Skin of body (tissue), 2 donors: ENCODE data around the gene C20orf141. TPM values are rescaled to one million over a fixed set of nuclear protein-coding genes. Genes with fewer than 3 reads are reported as not detected.
"Not testable (repeated sequence)": the region's sequence is repeated elsewhere in the genome, so short reads cannot be mapped to it uniquely, and the experiment has no call there.

Source experiments
- DNase-seq: peaks from one replicate; lab custom pipeline; 2025; lab: John Stamatoyannopoulos, UW
- total RNA-seq: library from RNA; depleted of rRNA; stranded (reverse); fragments of >200 nt; gene quantifications from one replicate; pipeline ENCODE4 v1.2.3, GENCODE V29; 2014

C20orf141 gene
- total RNA-seq, 1 donor from 2014 or later = not detected

- no peak for DNase-seq
These were observed 5.5 kb downstream of the C20orf141 start for GRCh38 chr20:2820084-2820895.

- DNase-seq = no peak
These were observed 6.4 kb downstream of the C20orf141 start for GRCh38 chr20:2820896-2821869.

- no peak for DNase-seq
These were observed 7.3 kb downstream of the C20orf141 start for GRCh38 chr20:2822073-2822472.

- no peak for DNase-seq
These were observed 11.0 kb downstream of the C20orf141 start for GRCh38 chr20:2825761-2826160.

GRCh38 chr20:2826655-2827054 is 11.9 kb downstream of the C20orf141 start:
- no peak for DNase-seq

- DNase-seq = no peak
These were observed 14.6 kb downstream of the C20orf141 start for GRCh38 chr20:2829376-2829775.

- not testable (repeated sequence) for DNase-seq
These were observed 16.4 kb downstream of the C20orf141 start for GRCh38 chr20:2831206-2831605.

GRCh38 chr20:2833761-2834160 is 19.0 kb downstream of the C20orf141 start:
- no peak for DNase-seq

- DNase-seq = no peak
These were observed 19.8 kb downstream of the C20orf141 start for GRCh38 chr20:2834401-2835110.

GRCh38 chr20:2835331-2835796 is 20.6 kb downstream of the C20orf141 start:
- no peak for DNase-seq

GRCh38 chr20:2836035-2836434 is 21.2 kb downstream of the C20orf141 start:
- no peak for DNase-seq

GRCh38 chr20:2837221-2837960 is 22.6 kb downstream of the C20orf141 start:
- DNase-seq = no peak

- DNase-seq = no peak
These were observed 23.5 kb downstream of the C20orf141 start for GRCh38 chr20:2838170-2838797.

- DNase-seq = no peak
These were observed 24.3 kb downstream of the C20orf141 start for GRCh38 chr20:2838847-2839671.

GRCh38 chr20:2839732-2840137 is 24.9 kb downstream of the C20orf141 start:
- no peak for DNase-seq

- DNase-seq = peak; percentile 79
These were observed 25.6 kb downstream of the C20orf141 start, which contains the start of the genes PCED1A and VPS16 for GRCh38 chr20:2840138-2840966. Gene PCED1A, minus strand, starts transcription at chr20:2840655. Its CDS starts 743 bp downstream, at chr20:2839912. Gene VPS16, plus strand, starts transcription at chr20:2840745. Its CDS starts 30 bp downstream, at chr20:2840775.

- DNase-seq = peak; percentile 43
These were observed 26.3 kb downstream of the C20orf141 start for GRCh38 chr20:2840967-2841531.

GRCh38 chr20:2845607-2846006 is 30.8 kb downstream of the C20orf141 start:
- no peak for DNase-seq
